NCI-H748 treated with DMSO at 0.1 percent for 48 hours (cell line): Measurements from ENCODE around the gene SPON1.
"Not testable (repeated sequence)": the region's sequence is repeated elsewhere in the genome, so short reads cannot be mapped to it uniquely, and the experiment has no call there.

Source experiments
- DNase-seq: peaks from one replicate; lab custom pipeline; 2025; lab: John Stamatoyannopoulos, UW

SPON1 gene

DNA sequence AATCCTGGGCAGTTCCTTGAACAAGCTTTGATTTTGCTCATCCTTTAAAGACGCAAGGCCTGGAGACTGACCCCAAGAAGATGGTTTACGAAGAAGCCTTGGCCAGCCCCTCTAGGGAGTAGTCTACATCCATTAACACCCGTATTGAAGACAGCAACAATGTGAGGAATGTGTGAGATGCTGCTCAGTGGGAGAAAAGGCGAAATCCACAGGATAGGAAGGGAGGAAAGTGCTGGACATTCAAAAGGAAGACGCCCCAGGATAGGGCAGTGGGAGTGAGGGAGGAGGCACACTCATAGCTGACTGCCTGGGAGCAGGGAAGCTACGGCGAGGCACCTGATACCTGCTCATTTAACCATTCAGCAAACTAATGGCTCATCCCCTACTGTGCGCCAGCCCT is 282.4 kb downstream of the SPON1 start:
- DNase-seq: no peak

DNA sequence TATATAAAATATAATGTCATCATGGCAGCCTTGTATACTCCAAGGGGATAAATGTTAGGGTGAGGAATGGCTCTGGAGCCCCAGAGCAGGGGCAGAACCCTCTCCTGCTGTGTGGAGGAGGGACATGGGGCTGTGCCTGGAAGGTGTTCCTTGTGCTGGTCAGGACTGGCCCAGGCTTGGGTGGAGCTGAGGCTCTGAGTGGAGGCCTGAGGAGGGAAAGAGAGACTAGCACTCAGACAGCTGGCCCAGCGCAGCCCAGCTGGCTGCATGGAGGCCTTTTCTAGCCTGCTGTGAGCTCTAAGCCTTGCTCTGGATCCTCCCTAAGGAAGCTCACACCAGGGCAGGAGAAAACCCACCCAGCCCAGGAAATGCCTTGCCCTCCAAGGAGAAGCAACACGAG is 282.9 kb downstream of the SPON1 start:
- no peak for DNase-seq

DNA sequence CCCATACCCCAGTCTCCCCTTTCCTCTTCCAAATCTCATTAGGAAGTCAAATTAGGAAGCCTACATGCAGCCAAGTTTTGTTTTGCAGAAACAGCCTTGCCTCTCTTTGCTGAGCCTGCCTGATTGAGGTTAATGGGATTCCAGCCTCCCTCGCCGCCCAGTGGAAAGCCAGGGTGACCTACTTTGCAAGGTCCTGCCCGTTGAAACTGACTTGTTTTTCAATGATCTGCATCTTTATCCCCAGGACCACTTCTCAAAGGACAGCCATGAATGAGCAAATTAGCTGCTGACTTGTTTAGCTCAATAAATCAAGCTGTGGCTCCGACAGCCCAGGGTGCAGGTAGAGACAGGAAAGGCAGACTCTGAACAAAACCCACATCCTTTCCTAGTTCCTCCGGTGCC is 286.1 kb downstream of the SPON1 start:
- no peak for DNase-seq

DNA sequence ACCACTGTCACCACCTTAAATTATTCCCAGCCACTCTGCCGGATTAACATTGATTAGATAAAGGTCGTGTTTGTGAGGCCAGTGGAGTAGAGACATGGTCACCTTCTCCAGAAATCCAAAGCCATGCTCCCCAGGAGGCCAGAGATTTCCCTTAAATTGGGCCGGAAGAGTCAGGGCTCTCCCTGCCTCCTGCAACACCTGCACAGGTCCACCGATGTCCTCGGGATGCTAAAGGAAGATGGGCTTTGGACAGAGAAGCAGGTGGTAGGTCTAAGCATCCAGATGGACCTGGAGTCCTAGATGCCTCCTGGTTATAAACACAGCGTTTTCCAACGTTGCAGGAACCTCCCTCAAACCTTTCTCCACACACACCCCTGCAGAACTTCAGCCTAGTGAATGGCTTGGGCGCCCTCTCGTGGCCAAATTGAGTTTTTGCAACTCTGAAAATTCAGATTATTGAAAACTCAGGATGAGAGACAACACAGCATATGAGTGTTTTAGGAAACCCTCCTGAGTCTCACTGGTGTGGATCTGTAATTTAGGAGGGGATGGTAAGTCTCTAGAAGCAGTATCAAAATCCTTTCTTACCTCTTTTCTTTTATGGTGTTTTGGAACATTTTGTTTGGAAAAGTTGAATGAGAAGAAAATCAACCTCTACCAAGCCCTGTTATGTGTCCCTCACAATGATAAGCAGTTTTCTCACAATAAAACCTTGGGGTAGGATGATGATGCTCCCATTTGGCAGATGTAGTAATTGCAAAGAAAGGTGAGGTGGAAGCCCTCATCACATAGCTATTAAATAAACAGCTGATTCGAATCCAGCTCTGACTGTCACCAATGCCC is 286.8 kb downstream of the SPON1 start:
- DNase-seq: peak; percentile 47

DNA sequence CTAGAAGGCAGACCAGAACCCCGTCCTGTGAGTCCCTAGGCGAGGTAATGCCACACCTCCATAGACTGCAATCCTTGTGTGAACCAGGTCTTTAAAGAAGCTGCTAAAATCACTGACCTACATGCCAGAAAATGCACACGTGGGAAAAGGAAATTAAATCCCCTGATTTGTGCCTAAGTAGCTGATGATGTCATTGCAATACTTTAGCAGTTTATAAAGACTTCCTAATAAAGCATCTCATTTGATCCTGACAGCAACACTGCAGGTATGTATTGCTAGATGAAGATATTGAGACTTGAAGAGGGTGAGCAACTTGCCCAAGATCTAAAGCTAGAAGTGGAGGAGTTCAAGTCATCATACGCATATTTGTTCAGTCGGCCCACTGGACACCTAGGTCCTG is 289.2 kb downstream of the SPON1 start:
- no peak for DNase-seq

DNA sequence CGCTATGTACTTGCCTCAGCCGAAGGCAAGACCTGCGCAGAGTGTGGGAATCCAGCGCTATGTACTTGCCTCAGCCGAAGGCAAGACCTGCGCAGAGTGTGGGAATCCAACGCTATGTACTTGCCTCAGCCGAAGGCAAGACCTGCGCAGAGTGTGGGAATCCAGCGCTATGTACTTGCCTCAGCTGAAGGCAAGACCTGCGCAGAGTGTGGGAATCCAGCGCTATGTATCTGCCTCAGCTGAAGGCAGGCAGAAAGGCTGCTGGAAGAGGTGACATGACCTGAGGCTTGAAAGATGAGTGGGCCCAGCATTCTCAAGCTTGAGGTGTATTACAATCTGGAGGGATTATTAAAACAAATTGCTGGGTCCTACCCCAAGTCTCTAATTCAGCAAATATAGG is 290.0 kb downstream of the SPON1 start:
- not testable (repeated sequence) for DNase-seq

DNA sequence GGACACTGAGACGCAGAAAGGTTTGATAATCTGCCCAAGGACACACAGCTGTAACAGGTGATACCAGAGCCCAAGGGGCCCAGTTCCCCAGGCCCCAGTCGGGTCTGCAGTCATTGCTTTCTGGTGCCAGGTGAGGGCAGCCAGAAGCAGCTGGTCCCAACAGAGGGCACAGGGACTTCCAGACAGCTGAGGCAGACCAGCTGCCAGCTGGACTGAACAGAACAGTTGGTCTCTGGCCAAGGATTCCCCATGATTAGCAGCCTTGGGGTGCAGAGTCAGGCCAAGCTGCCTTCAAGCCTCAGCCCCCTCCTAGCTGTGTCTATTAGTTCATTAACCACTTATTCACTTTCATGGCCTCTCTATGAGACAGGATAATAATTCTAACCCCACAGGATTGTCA is 290.9 kb downstream of the SPON1 start:
- no peak for DNase-seq

DNA sequence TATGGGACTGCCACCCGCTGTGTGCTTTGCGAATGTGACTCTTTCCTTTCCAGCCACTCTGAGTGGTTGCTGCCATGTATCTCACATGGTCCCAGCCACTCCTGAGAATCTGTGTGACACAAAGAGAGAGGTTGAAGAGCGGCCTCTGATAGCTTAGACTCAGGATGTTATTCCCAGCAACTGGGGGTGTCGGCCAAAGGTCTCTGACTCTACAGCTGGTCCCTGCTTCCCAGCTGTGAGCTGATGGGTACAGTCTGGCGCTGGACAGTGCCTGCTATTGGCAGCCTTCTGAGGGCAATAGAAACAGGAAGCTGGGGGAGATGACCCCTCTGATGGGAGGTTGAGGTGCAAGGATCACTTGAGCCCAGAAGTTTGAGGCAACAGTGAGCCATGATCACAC is 291.3 kb downstream of the SPON1 start:
- DNase-seq: no peak

DNA sequence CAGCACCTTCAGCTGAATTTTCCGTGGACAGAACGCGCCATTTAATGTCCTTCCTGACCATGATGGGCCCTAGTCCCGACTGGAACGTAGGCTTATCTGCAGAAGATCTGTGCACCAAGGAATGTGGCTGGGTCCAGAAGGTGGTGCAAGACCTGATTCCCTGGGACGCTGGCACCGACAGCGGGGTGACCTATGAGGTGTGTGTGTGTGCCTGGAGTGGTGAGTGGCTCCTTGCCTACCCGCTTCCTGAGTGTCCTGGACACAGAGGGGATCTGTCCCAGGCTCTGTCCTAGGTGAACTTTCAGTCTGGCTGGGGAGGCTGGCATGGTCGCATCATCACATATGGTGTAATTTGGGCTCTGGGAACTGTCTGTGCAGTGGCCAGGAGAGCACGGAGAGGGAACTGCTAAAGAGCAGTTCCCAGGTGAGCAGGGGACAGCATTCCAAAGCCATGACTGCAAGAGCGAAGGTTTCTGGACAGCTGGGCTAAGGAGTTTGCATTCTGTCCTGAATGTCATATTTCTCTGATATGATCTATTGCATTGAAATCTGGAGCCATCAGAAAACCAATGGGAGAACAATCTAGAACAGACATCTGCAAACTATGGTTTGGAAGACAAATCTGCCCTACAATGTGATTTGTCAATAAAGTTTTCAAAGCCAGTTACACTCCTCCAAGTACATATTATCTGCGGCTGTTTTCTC is 292.2 kb downstream of the SPON1 start:
- DNase-seq: no peak

DNA sequence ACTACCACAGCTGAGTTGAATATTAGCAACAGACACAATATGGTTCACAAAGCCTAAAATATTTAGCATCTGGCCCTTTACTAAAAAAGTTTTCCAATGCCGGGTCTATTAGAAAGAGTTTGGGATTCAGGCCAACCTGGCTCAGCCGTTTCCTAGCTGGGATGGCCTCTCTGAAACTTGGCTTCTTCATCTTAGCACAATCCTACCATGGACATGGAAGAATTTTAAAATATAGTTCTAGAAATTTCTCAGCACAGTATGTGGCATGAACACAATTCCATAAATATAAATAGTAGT is 292.7 kb downstream of the SPON1 start:
- DNase-seq: no peak

DNA sequence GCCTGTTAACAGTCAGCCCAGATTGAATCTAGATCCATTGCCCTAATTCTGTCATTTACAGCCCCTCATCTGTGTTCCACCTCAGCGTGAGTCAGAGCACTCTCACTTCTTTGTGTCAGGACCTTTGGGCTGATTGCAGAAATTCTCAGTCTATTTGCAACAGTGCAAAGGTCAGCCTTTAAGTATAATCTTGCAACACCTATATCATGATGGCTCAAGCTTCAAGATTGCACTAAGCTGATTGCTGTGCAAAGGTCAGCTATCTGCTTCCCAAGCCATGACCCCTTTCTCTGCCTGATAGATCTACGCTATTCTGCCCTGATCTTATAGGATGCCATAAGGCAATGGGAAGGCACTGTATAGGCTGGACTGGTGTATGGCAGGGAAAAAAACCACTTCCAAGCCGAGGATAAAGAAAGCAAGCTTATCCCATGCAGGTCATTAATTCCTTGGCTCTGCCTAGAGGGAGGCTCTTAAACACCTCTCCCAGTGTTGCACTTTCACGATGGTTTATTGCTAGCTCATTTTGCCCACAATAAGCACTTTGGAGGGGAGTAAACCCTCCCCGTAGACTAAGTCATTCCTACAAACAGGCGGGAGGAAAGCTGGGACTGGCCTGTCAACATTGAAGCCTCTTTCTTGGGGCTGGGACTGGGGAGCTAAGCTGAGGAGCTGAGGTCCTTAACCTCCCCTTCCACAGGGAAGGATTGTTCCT is 295.9 kb downstream of the SPON1 start:
- DNase-seq: no peak

DNA sequence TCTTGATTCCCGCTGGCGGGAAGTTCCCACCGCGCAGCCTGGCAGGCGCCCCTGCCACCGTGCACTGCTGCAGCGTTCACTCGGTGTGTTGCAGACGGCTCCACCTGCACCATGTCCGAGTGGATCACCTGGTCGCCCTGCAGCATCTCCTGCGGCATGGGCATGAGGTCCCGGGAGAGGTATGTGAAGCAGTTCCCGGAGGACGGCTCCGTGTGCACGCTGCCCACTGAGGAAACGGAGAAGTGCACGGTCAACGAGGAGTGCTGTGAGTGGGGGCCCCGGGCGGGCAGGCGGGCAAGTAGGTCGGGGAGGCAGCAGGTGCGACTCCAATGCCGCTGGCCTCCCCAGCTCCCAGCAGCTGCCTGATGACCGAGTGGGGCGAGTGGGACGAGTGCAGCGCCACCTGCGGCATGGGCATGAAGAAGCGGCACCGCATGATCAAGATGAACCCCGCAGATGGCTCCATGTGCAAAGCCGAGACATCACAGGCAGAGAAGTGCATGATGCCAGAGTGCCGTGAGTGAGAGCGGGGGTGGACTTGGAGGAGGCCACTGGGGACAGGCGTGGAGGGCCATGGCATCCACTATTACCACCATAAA is 296.8 kb downstream of the SPON1 start:
- DNase-seq: no peak

DNA sequence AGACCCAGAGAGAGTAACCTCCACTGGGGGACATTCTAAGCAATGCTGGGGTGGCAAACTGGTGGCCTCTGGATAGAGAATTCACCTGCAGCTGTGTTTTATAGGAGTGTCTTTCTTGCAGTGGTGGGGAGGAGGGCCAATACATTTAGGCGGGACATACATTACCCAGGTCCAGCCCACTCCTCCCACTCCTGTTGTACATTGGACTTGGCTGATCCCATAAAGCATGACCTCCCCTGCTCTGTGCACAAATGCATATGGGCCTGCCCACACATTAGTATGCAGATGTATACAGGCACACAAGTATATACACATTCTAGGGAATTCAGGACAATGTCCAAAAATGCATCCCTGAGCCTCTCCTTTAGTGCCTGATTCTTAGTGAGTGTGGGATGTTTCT is 297.4 kb downstream of the SPON1 start:
- DNase-seq: no peak

DNA sequence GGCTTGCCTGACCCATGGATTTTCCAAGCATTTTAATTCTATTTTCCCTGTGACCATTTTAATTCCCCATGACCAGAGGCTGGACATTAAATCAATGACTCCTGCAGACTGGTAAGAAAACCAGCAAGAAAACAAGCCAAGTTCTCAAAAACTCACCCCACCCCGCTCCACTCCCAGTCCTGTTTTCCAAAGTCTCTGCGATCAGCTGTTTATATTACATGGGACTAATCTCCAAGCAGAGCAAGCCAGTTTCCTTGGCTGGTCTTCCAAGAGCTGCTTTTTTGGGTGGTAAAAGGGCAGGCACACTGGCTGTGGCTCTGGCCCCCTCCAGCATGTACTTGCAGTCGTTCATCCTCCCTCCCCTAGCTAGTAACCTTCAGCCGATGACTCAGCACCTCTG is 298.5 kb downstream of the SPON1 start:
- DNase-seq: no peak

DNA sequence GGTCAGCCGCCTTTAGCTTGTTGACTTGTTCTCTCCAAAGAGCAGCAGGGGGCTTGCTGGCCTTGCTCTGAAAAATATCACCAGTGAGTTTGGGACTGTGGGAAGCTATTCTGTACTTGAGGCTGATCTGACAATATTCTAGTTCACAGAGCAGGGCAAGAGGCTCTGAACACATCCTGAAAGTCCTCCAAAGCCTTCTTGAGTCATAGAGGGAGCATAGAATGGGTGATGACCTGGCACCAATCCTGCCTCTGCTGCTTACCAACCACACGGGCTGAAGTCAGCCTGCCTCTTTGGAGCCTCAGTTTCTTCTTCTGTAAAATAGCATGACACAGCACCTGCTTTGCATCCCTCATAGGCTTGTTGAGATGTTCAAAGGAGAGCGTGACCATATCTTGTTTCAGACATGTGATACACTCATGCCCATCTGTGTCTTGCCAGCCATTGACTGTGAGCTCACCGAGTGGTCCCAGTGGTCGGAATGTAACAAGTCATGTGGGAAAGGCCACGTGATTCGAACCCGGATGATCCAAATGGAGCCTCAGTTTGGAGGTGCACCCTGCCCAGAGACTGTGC is 299.8 kb downstream of the SPON1 start:
- DNase-seq: no peak

DNA sequence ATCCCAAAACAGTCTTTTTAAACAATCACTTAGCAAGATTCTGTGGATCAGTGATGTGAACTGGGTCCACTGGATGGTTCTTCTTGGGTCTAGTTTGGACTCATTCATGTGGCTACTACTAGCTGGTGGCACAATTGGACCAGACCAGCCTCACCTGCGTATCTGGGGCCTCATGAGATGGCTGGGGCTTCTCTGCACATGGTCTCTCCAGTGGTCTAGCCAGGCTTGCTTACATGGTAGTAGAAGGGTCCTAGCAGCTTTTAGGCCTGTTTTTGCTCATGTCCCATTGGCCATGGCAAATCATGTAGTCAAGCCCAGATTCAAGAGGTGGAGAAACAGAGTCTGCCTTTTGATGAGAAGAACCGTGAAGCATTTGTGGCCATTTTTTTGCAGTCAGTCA is 302.4 kb downstream of the SPON1 start:
- DNase-seq: no peak

DNA sequence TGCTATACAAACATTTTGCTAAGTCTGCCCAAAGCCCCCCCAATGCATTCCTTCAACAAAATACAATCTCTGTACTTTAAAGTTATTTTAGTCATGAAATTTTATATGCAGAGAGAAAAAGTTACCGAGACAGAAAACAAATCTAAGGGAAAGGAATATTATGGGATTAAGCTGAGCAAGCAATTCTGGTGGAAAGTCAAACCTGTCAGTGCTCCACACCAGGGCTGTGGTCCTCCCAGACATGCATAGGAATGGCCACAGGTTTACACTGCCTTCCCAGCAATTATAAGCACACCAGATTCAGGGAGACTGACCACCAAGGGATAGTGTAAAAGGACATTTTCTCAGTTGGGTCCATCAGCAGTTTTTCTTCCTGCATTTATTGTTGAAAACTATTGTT is 304.1 kb downstream of the SPON1 start:
- no peak for DNase-seq

DNA sequence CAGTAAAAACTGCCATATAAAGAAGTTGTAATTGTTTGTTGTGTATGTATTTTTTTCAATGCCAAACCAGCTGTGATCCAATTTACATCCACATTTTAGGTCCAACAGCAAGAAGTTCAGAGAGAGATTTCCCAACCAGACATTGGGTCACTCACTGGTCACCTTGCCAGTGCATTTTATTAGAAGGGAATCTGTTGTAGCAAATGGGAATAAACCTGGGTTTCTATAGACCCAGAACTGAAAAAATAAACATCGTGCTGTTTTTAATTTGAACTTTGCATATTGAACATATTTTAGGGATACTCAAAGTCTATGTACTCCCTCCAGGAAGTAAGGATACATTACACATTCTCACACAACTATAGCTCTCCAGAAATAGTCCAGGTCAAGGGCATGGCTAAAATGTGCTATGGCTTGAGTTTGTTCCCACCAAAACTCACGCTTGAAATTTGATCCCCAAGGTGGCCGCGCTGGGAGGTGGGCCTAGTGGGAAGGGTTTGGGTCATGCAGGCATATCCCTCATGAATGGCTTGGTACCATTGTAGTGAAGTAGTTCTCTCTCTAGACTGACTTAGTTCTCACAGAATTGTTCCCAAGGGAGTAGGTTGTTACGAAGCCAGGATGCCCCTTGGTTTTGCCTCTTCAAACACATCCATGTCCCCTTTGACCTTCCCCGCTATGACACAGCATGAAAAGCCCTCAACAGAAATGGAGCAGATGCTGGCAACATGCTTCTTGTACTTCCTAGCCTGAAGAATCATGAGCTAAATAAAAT is 305.5 kb downstream of the SPON1 start:
- no peak for DNase-seq

DNA sequence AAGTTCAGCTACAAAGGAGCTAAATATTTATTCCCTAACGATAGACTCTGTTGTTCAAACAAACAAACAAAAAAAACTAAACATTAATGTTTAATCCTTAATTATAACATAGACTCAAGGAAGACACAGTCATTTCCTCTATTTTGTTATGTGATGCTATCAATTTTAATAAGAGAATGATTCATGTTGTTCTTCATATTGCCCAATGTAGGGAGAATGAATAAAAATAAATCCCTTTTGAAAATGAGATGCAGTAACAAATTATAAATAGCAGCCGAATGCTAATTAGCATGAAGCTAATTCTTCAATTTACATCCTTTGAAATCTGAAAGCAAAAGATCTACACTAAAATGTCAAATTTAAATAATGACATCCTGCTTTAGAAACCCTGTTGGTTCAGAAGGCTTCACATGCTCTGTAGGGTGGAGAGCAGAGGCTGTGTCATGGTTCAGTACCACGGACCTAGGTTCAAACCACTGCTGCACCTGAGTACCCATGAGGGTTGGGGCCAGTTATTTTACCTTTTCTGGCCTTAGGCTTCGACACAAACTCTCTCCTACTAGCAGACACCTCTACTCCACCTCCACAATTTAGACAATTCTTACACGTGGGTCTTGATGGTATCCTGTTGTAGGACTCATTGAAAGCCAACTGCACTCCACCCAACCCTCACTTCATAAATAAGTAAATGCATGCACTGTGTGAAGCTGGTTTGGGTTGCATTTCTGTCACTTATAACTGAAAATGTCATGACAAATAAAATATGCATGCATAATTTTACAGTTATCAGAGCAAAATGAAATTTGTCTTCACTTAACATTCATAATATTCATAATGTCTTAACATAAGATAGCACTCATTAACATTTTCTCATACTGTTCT is 307.4 kb downstream of the SPON1 start:
- no peak for DNase-seq

DNA sequence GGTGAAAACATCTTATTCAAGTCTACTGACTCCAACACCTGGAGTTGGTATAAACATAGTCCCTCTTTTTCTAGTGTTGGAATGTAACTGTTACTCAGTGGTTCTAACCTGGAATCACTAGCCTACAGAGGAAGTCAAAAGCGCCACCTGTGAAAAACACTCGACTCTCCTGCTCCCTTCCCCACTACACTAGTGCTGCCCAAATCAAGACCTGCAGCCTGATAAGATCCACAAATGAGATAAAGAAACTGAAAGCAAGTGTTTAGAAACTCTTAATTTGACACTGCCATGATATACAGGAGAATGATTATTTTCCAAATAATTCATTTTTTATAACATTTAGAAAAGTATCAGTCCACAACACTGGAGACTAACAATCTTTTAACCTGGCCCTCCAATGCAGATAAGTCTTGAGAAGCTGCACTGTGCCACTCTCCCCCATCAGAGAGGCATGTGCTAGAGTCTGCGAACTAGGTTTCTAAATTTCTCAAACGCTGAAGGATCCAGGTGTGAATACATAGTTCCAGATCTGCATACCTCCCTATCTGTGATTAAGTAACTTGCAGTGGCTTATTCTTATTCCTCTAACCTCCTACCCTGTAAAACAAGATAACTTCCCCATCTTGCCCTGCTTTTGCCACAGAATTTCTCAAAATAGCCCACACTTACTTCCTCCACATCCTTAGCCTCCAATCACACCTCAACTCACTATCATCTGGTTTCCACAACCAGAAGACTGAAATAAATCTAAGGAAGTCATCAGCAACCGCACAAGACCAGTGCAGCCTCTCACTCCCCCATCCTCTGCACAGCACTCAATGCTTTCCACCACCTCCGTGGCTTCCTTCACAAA is 308.4 kb downstream of the SPON1 start:
- DNase-seq: no peak
